ENCODE data around the gene NPL.
A peak's percentile ranks its signal among the peaks of the same experiment; 100 is the strongest.

NPL gene

DNA sequence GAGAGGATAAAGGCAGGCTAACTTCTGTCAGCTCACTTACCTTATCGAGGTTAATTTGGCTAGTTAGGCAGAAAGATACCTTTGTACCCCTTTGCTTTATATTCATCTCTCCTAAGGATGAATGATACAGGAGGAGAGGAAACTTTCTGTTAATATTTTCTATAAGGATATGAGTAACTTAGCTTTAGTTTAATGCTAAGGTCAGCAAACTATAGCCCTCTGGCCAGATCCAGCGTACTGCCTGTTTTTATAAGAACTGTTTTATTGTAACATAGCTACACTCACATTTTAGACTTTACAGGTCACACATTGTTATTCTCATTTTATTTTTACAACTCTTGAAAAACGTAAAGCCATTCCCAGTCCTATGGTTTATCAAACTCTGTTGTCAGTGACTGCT lies 67.6 kb downstream of the NPL start:
- no peaks in the 10 kb centered on the region for H3K27me3 ChIP-seq (ENCODE audit: control insufficient read depth in 5 of 5, insufficient read depth in 4 of 5, low read length in 5 of 5)
- H3K9me3 ChIP-seq (ENCODE audit: control insufficient read depth in 5 of 5, low read length in 5 of 5), result no peaks in the 10 kb centered on the region
- H3K36me3 ChIP-seq (ENCODE audit: control insufficient read depth in 5 of 5, insufficient read depth in 5 of 5, low read length in 5 of 5), result peaks cover 87 to 99% (median 97%) of the 10 kb centered on the region in 5 donors
- H3K27ac ChIP-seq (ENCODE audit: low read depth, low read length), result no peak overlapping the region
- H3K4me1 ChIP-seq (ENCODE audit: control insufficient read depth in 5 of 5, insufficient read depth in 5 of 5, low read length in 5 of 5), result no peaks in the 10 kb centered on the region
- no peak overlapping the region for H3K9ac ChIP-seq (ENCODE audit: low read length in 5 of 5)
- H3K4me3 ChIP-seq (ENCODE audit: low read depth in 1 of 5, low read length in 5 of 5), result no peak overlapping the region

DNA sequence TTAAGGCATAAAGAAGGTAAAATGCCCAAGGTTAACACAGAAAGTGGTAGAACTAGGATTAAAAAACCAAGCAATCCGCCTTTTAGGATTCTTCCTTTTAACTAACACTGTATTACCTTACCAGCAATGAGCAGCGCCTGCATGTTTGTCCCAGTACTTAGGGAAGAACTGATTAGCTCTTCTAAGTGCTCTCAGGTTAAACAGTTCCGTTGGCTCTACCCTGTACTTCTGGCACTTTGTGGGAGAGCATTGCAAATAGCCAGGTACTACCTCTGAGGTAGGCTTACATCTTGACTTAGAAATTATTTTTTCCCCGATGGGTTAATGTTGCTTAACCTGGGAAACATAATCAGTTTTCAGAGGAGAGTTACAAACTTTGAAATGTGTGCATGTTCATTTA lies 71.1 kb downstream of the NPL start:
- H3K9ac ChIP-seq (ENCODE audit: low read length in 5 of 5), result no peak overlapping the region
- no peak overlapping the region for H3K27ac ChIP-seq (ENCODE audit: low read depth, low read length)
- H3K4me3 ChIP-seq (ENCODE audit: low read depth in 1 of 5, low read length in 5 of 5), result no peak overlapping the region
- H3K4me1 ChIP-seq (ENCODE audit: control insufficient read depth in 5 of 5, insufficient read depth in 5 of 5, low read length in 5 of 5), result no peaks in the 10 kb centered on the region
- H3K27me3 ChIP-seq (ENCODE audit: control insufficient read depth in 5 of 5, insufficient read depth in 4 of 5, low read length in 5 of 5), result no peaks in the 10 kb centered on the region
- no peaks in the 10 kb centered on the region for H3K9me3 ChIP-seq (ENCODE audit: control insufficient read depth in 5 of 5, low read length in 5 of 5)
- peaks cover 87 to 98% (median 96%) of the 10 kb centered on the region in 5 donors for H3K36me3 ChIP-seq (ENCODE audit: control insufficient read depth in 5 of 5, insufficient read depth in 5 of 5, low read length in 5 of 5)

DNA sequence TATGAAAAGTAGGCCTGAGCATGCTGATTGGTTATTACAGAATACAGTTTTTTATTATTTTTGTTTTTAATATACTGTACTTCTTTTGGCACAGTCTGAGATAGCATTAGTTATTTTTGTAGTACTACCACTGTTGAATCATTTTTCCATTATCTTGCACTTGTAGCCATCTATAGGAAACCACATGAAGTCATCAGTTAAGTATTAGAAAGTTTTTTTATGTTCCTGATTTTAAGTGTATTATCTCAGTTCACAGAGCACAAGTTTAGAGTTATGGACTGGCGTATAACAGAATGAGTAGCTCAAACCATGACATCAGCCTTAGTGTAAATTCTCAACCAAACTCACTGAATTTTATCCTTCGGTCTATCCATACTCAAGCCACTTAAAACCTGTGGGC lies 72.4 kb downstream of the NPL start:
- H3K27ac ChIP-seq (ENCODE audit: low read depth, low read length), result no peak overlapping the region
- peaks cover 91 to 98% (median 96%) of the 10 kb centered on the region in 5 donors for H3K36me3 ChIP-seq (ENCODE audit: control insufficient read depth in 5 of 5, insufficient read depth in 5 of 5, low read length in 5 of 5)
- no peak overlapping the region for H3K4me3 ChIP-seq (ENCODE audit: low read depth in 1 of 5, low read length in 5 of 5)
- no peaks in the 10 kb centered on the region for H3K4me1 ChIP-seq (ENCODE audit: control insufficient read depth in 5 of 5, insufficient read depth in 5 of 5, low read length in 5 of 5)
- no peaks in the 10 kb centered on the region for H3K9me3 ChIP-seq (ENCODE audit: control insufficient read depth in 5 of 5, low read length in 5 of 5)
- no peak overlapping the region for H3K9ac ChIP-seq (ENCODE audit: low read length in 5 of 5)
- no peaks in the 10 kb centered on the region for H3K27me3 ChIP-seq (ENCODE audit: control insufficient read depth in 5 of 5, insufficient read depth in 4 of 5, low read length in 5 of 5)

DNA sequence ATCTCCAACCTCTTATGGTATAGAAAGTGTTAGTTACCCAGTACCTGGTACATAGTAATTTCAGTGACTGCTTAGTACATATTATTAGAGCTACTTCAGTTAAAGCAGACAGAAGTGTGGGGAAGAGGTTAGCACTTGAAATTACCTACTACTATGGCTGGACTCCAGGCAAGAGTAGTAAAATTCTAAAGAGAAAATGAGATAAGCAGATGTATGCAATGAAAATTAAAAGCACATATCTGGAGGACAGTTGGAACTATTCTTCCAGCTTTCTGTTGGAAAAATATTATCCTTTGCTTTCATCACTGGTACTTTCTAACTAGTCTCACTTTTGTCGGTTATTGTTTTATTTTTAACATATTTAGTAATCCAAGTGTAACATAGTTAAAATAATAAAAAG lies 73.3 kb downstream of the NPL start:
- Histone ChIP-seq H3K27me3 (ENCODE audit: control insufficient read depth in 5 of 5, insufficient read depth in 4 of 5, low read length in 5 of 5) (no peaks in the 10 kb centered on the region), H3K9me3 (ENCODE audit: control insufficient read depth in 5 of 5, low read length in 5 of 5) (no peaks in the 10 kb centered on the region), H3K36me3 (ENCODE audit: control insufficient read depth in 5 of 5, insufficient read depth in 5 of 5, low read length in 5 of 5) (peaks cover 87 to 98% (median 93%) of the 10 kb centered on the region in 5 donors), H3K4me1 (ENCODE audit: control insufficient read depth in 5 of 5, insufficient read depth in 5 of 5, low read length in 5 of 5) (peaks cover 0 to 2% (median 0%) of the 10 kb centered on the region in 5 donors), H3K4me3 (ENCODE audit: low read depth in 1 of 5, low read length in 5 of 5) (no peak overlapping the region), H3K9ac (ENCODE audit: low read length in 5 of 5) (peak overlapping the region in 1 of 5 donors; percentile 11), H3K27ac (ENCODE audit: low read depth, low read length) (no peak overlapping the region)

DNA sequence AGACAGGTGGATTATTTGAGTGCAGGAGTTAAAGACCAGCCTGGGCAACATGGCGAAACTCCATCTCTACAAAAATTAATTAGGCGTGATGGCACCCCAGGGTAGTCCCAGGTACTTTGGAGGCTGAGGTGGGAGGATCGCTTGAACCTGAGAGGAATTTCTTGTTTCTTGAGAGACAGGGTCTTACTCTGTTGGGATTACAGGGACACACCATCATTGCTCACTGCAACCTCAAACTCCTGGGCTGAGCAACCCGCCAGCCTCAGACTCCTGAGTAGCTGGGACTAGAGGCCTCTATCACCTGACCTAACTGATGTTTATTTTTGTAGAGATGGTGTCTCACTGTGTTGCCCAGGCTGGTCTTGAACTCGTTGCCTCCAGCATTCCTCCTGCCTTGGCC lies 74.4 kb downstream of the NPL start:
- Histone ChIP-seq H3K36me3 (ENCODE audit: control insufficient read depth in 5 of 5, insufficient read depth in 5 of 5, low read length in 5 of 5) (peaks cover 83 to 96% (median 89%) of the 10 kb centered on the region in 5 donors), H3K27me3 (ENCODE audit: control insufficient read depth in 5 of 5, insufficient read depth in 4 of 5, low read length in 5 of 5) (no peaks in the 10 kb centered on the region), H3K4me3 (ENCODE audit: low read depth in 1 of 5, low read length in 5 of 5) (no peak overlapping the region), H3K9me3 (ENCODE audit: control insufficient read depth in 5 of 5, low read length in 5 of 5) (no peaks in the 10 kb centered on the region), H3K27ac (ENCODE audit: low read depth, low read length) (no peak overlapping the region), H3K9ac (ENCODE audit: low read length in 5 of 5) (no peak overlapping the region), H3K4me1 (ENCODE audit: control insufficient read depth in 5 of 5, insufficient read depth in 5 of 5, low read length in 5 of 5) (peaks cover 0 to 4% (median 0%) of the 10 kb centered on the region in 5 donors)

DNA sequence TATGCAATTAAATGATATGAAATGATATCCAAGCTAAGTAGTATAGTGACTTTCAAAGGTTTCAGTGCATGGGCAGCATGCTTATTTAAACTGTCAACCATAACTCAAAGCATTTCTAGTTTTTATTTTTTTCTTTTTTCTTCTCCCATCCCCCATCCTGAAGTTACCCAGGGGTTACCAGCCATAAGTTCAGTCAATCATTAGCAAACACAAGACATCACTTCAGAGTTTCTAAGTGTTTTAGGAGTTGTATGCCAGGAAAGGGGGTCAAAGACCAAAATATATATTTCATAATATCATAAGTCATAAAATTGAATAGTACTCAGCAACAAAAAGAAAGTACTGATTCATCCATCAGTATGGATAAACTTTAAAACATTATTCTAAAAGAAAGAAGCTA lies 78.3 kb downstream of the NPL start:
- no peak overlapping the region for H3K27ac ChIP-seq (ENCODE audit: low read depth, low read length)
- H3K36me3 ChIP-seq (ENCODE audit: control insufficient read depth in 5 of 5, insufficient read depth in 5 of 5, low read length in 5 of 5), result peaks cover 69 to 93% (median 79%) of the 10 kb centered on the region in 5 donors
- no peak overlapping the region for H3K9ac ChIP-seq (ENCODE audit: low read length in 5 of 5)
- no peaks in the 10 kb centered on the region for H3K9me3 ChIP-seq (ENCODE audit: control insufficient read depth in 5 of 5, low read length in 5 of 5)
- no peaks in the 10 kb centered on the region for H3K27me3 ChIP-seq (ENCODE audit: control insufficient read depth in 5 of 5, insufficient read depth in 4 of 5, low read length in 5 of 5)
- H3K4me3 ChIP-seq (ENCODE audit: low read depth in 1 of 5, low read length in 5 of 5), result no peak overlapping the region
- peaks cover 0 to 4% (median 0%) of the 10 kb centered on the region in 5 donors for H3K4me1 ChIP-seq (ENCODE audit: control insufficient read depth in 5 of 5, insufficient read depth in 5 of 5, low read length in 5 of 5)

DNA sequence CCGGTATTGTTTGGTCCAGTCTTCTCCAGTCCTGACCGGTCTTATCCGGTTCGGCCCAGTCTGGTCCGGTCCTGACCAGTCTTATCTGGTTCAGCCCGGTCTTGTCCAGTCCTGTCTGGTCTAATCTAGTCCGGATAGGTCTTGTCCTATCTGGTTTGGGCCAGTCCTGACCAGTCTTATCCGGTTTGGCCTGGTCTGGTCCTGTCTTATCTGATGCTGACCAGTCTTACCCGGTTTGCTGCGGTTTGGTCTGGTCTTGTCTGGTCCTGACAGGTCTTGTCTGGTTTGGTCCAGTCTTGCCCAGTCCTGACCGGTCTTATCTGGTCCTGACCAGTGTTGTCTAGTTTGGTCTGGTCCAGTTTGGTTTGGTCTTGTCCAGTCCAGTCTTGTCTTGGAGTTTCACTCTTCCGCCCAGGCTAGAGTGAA lies 79.7 kb downstream of the NPL start:
- Histone ChIP-seq H3K9ac (ENCODE audit: low read length in 5 of 5) (no peak overlapping the region), H3K27ac (ENCODE audit: low read depth, low read length) (no peak overlapping the region), H3K36me3 (ENCODE audit: control insufficient read depth in 5 of 5, insufficient read depth in 5 of 5, low read length in 5 of 5) (peaks cover 73 to 93% (median 79%) of the 10 kb centered on the region in 5 donors), H3K4me3 (ENCODE audit: low read depth in 1 of 5, low read length in 5 of 5) (no peak overlapping the region), H3K9me3 (ENCODE audit: control insufficient read depth in 5 of 5, low read length in 5 of 5) (no peaks in the 10 kb centered on the region), H3K4me1 (ENCODE audit: control insufficient read depth in 5 of 5, insufficient read depth in 5 of 5, low read length in 5 of 5) (peaks cover 0 to 4% (median 0%) of the 10 kb centered on the region in 5 donors), H3K27me3 (ENCODE audit: control insufficient read depth in 5 of 5, insufficient read depth in 4 of 5, low read length in 5 of 5) (no peaks in the 10 kb centered on the region)

DNA sequence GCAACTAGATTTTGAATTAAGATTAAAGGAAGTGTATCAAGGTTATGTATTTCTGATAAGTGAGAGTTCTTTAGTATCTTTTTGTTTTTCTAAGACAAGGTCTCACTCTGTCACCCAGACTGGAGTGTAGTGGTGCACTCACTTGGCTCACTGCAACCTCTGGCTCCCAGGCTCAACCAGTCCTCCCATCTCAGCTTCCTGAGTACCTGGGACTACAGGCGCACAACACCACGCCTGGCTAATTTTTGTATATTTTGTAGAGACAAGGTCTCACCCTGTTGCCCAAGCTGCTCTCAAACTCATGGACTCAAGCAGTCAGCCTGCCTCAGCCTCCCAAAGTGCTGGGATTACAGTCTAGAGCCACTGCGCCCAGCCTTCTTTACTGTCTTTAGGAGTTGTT lies 83.3 kb downstream of the NPL start:
- no peak overlapping the region for H3K27ac ChIP-seq (ENCODE audit: low read depth, low read length)
- no peak overlapping the region for H3K9ac ChIP-seq (ENCODE audit: low read length in 5 of 5)
- peaks cover 0 to under 1% (median 0%) of the 10 kb centered on the region in 5 donors for H3K4me1 ChIP-seq (ENCODE audit: control insufficient read depth in 5 of 5, insufficient read depth in 5 of 5, low read length in 5 of 5)
- H3K27me3 ChIP-seq (ENCODE audit: control insufficient read depth in 5 of 5, insufficient read depth in 4 of 5, low read length in 5 of 5), result no peaks in the 10 kb centered on the region
- no peaks in the 10 kb centered on the region for H3K9me3 ChIP-seq (ENCODE audit: control insufficient read depth in 5 of 5, low read length in 5 of 5)
- H3K36me3 ChIP-seq (ENCODE audit: control insufficient read depth in 5 of 5, insufficient read depth in 5 of 5, low read length in 5 of 5), result peaks cover 68 to 95% (median 85%) of the 10 kb centered on the region in 5 donors
- no peak overlapping the region for H3K4me3 ChIP-seq (ENCODE audit: low read depth in 1 of 5, low read length in 5 of 5)

DNA sequence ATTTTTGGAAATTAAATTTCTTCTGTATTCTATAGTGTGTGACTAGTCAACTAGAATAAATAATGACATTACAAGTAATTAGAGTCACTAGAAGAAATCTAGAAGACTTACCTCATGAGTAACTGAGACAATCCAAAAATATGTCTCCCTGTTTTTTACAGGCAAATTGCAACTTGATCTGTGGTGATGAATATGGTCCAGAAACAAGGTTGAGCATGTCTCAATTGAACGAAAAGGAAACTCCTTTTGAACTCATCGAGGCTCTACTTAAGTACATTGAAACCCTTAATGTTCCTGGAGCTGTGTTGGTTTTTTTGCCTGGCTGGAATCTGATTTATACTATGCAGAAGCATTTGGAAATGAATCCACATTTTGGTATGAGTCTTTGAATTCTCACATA lies 86.3 kb downstream of the NPL start:
- H3K4me3 ChIP-seq (ENCODE audit: low read depth in 1 of 5, low read length in 5 of 5), result no peak overlapping the region
- no peaks in the 10 kb centered on the region for H3K27me3 ChIP-seq (ENCODE audit: control insufficient read depth in 5 of 5, insufficient read depth in 4 of 5, low read length in 5 of 5)
- H3K4me1 ChIP-seq (ENCODE audit: control insufficient read depth in 5 of 5, insufficient read depth in 5 of 5, low read length in 5 of 5), result no peaks in the 10 kb centered on the region
- H3K9ac ChIP-seq (ENCODE audit: low read length in 5 of 5), result no peak overlapping the region
- H3K36me3 ChIP-seq (ENCODE audit: control insufficient read depth in 5 of 5, insufficient read depth in 5 of 5, low read length in 5 of 5), result peaks cover 80 to 99% (median 90%) of the 10 kb centered on the region in 5 donors
- H3K27ac ChIP-seq (ENCODE audit: low read depth, low read length), result no peak overlapping the region
- no peaks in the 10 kb centered on the region for H3K9me3 ChIP-seq (ENCODE audit: control insufficient read depth in 5 of 5, low read length in 5 of 5)

DNA sequence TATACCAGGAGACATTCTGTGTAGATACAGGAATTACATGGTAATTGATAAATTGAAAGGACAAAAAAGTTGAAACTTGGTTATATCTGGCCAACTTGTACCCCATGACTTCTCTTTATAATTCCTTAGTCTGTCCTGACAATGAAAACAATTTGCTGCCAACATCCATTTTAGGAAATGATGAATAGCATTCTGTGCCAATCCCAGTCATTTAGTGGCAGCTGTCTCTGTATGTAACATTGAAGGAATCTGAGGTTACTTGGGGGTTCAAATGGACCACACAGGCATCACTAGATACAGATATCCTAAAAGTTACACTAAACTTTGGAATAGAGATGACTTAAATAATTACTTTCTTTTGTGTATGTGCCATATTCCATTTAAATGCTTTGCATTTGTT lies 87.8 kb downstream of the NPL start:
- Histone ChIP-seq H3K4me3 (ENCODE audit: low read depth in 1 of 5, low read length in 5 of 5) (no peak overlapping the region), H3K27ac (ENCODE audit: low read depth, low read length) (no peak overlapping the region), H3K9me3 (ENCODE audit: control insufficient read depth in 5 of 5, low read length in 5 of 5) (no peaks in the 10 kb centered on the region), H3K27me3 (ENCODE audit: control insufficient read depth in 5 of 5, insufficient read depth in 4 of 5, low read length in 5 of 5) (no peaks in the 10 kb centered on the region), H3K36me3 (ENCODE audit: control insufficient read depth in 5 of 5, insufficient read depth in 5 of 5, low read length in 5 of 5) (peaks cover 88 to 100% (median 96%) of the 10 kb centered on the region in 5 donors), H3K9ac (ENCODE audit: low read length in 5 of 5) (no peak overlapping the region), H3K4me1 (ENCODE audit: control insufficient read depth in 5 of 5, insufficient read depth in 5 of 5, low read length in 5 of 5) (no peaks in the 10 kb centered on the region)

DNA sequence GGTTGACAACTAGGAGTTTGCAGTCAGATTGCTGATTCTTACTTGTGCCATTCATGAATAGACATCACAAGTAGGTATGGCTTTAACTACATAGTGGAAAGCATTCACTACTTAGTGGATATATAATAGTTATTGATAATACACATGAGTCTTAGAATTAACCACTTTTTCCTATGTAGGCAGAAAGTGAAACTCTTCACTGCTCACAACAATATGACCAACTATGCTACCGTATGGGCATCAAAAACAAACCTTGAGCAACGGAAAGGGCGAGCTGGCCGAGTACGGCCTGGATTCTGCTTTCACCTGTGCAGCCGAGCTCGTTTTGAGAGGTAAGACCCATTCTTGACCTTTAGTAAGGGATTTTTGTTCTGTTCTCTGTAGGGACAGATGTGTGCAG lies 88.3 kb downstream of the NPL start:
- H3K4me1 ChIP-seq (ENCODE audit: control insufficient read depth in 5 of 5, insufficient read depth in 5 of 5, low read length in 5 of 5), result no peaks in the 10 kb centered on the region
- no peaks in the 10 kb centered on the region for H3K9me3 ChIP-seq (ENCODE audit: control insufficient read depth in 5 of 5, low read length in 5 of 5)
- no peak overlapping the region for H3K9ac ChIP-seq (ENCODE audit: low read length in 5 of 5)
- H3K36me3 ChIP-seq (ENCODE audit: control insufficient read depth in 5 of 5, insufficient read depth in 5 of 5, low read length in 5 of 5), result peaks cover 87 to 99% (median 98%) of the 10 kb centered on the region in 5 donors
- no peaks in the 10 kb centered on the region for H3K27me3 ChIP-seq (ENCODE audit: control insufficient read depth in 5 of 5, insufficient read depth in 4 of 5, low read length in 5 of 5)
- no peak overlapping the region for H3K4me3 ChIP-seq (ENCODE audit: low read depth in 1 of 5, low read length in 5 of 5)
- H3K27ac ChIP-seq (ENCODE audit: low read depth, low read length), result no peak overlapping the region
